Neural progenitor cell (in vitro differentiated cells): ENCODE results near the gene RANBP1.

Experiments
- EZH2 ChIP-seq: fragments of 200-600 bp; sonication (generic); IDR thresholded peaks from 2 replicates; pipeline ENCODE4 v1.6.1; 2017; ENCODE audit warnings: antibody characterized with exemption, mild to moderate bottlenecking, moderate library complexity
- TF ChIP-seq, protein P1 (sequence below): fragments of 200-600 bp; sonication (generic); IDR thresholded peaks from 2 replicates; pipeline ENCODE4 v1.5.1; 2017; ENCODE audit warnings: antibody characterized with exemption, mild to moderate bottlenecking

DNA sequence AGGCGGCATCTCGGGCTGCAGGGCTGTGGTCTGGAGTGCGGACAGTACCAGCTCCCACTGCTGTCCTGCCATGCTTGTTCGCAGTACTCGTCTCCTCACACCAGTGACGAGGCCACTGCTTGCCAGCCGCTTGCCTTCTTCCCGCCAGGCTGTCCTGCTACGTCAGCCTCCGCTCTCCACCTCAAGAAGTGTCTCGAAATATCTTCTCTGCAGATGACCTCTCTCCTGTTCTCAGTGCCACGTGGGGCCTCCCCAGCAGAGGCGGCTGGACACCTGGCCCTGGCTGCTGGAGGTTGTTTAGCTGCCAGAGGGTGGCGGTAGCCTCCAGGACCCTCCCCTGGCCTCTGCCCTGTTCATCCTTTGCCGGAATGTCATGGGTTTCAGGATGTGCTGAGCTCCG is 38.0 kb downstream of the RANBP1 start:
- TF ChIP-seq, protein P1, sequence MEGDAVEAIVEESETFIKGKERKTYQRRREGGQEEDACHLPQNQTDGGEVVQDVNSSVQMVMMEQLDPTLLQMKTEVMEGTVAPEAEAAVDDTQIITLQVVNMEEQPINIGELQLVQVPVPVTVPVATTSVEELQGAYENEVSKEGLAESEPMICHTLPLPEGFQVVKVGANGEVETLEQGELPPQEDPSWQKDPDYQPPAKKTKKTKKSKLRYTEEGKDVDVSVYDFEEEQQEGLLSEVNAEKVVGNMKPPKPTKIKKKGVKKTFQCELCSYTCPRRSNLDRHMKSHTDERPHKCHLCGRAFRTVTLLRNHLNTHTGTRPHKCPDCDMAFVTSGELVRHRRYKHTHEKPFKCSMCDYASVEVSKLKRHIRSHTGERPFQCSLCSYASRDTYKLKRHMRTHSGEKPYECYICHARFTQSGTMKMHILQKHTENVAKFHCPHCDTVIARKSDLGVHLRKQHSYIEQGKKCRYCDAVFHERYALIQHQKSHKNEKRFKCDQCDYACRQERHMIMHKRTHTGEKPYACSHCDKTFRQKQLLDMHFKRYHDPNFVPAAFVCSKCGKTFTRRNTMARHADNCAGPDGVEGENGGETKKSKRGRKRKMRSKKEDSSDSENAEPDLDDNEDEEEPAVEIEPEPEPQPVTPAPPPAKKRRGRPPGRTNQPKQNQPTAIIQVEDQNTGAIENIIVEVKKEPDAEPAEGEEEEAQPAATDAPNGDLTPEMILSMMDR, result peak; percentile 44
- no peak for TF ChIP-seq EZH2
